ENCODE measurements around the gene RNF145. TPM values are rescaled to one million over a fixed set of nuclear protein-coding genes. Genes with fewer than 3 reads are reported as not detected.

The RNF145 gene
- total and polyA plus RNA-seq, 10 of the 15 experiments (the other 5 are each of a cell fraction or from before 2014, with no cell fraction given), result 9.7 to 58.1 (median 38.2) TPM

GRCh38 chr5:159133041-159133741 lies 76.2 kb downstream of the RNF145 start:
- intact Hi-C loops (cut with micrococcal nuclease; ENCODE audit: unreplicated experiment), result loop anchor here (1.0 to 10.0 kb wide), 5 partner anchors 438 to 1371 kb away; no protein-coding TSS in a partner anchor
- RAD21 ChIA-PET (ENCODE audit: unreplicated experiment), result interaction anchor here (0.7 to 4.1 kb wide), 14 partner anchors 25 to 1371 kb away, joined by 3 to 30 read pairs (median 4); no protein-coding TSS in a partner anchor
- 0 out of 4 replicates have a peak, but pooled peaks cover 0 to 4% of the 10 kb centered on the region in 2 experiments for H3K27me3 ChIP-seq (replicated peaks in 1 of 2; ENCODE audit: control insufficient read depth in 2 of 2, insufficient read depth in 2 of 2, low read length in 1 of 2)
- H3K27ac ChIP-seq (ENCODE audit: control insufficient read depth, insufficient read depth), result no peak overlapping the region
- TF ChIP-seq MXI1 (IDR thresholded peaks at IDR 0.05; ENCODE audit: low read depth, low read length) (peak; percentile 23; the same call in 1 of the 2 replicates), NFIC (IDR thresholded peaks at IDR 0.05; ENCODE audit: low read depth, low read length) (no peak), MEF2B (IDR thresholded peaks at IDR 0.05; ENCODE audit: partially characterized antibody, poor library complexity, severe bottlenecking) (peak; percentile 25), JUNB (IDR thresholded peaks at IDR 0.05) (peak; percentile 86), ESRRA (IDR thresholded peaks at IDR 0.05; ENCODE audit: low read length) (no peak), SMC3 (IDR thresholded peaks at IDR 0.05; ENCODE audit: borderline replicate concordance, low read length) (peak; percentile 81), PBX3 (IDR thresholded peaks at IDR 0.05; ENCODE audit: insufficient replicate concordance, low read depth, low read length) (no peak), IRF4 (IDR thresholded peaks at IDR 0.05; ENCODE audit: low read depth, low read length) (peak; percentile 94), JUND (IDR thresholded peaks at IDR 0.05; ENCODE audit: low read depth, low read length) (peak; percentile 79), EZH2 (IDR thresholded peaks at IDR 0.05; ENCODE audit: borderline replicate concordance, control insufficient read depth, low read depth, low read length) (no peak), NR2C1 (IDR thresholded peaks at IDR 0.05) (no peak), RAD21 (IDR thresholded peaks at IDR 0.05; ENCODE audit: insufficient read depth, low read depth, low read length) (peak; percentile 88), MEF2A (IDR thresholded peaks at IDR 0.05; ENCODE audit: insufficient read depth, low read depth, low read length) (no peak), BHLHE40 (IDR thresholded peaks at IDR 0.05; ENCODE audit: borderline replicate concordance in 1 of 2, low read depth in 2 of 2, low read length in 1 of 2) (0 out of 4 replicates have a peak, but pooled peaks of 1 of the 2 experiments have one; percentile 14)
- TF ChIP-seq, protein P1, sequence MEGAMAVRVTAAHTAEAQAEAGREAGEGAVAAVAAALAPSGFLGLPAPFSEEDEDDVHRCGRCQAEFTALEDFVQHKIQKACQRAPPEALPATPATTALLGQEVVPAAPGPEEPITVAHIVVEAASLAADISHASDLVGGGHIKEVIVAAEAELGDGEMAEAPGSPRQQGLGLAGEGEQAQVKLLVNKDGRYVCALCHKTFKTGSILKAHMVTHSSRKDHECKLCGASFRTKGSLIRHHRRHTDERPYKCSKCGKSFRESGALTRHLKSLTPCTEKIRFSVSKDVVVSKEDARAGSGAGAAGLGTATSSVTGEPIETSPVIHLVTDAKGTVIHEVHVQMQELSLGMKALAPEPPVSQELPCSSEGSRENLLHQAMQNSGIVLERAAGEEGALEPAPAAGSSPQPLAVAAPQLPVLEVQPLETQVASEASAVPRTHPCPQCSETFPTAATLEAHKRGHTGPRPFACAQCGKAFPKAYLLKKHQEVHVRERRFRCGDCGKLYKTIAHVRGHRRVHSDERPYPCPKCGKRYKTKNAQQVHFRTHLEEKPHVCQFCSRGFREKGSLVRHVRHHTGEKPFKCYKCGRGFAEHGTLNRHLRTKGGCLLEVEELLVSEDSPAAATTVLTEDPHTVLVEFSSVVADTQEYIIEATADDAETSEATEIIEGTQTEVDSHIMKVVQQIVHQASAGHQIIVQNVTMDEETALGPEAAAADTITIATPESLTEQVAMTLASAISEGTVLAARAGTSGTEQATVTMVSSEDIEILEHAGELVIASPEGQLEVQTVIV (IDR thresholded peaks at IDR 0.05; ENCODE audit: borderline replicate concordance, partially characterized antibody), result no peak
- TF ChIP-seq, protein P2, sequence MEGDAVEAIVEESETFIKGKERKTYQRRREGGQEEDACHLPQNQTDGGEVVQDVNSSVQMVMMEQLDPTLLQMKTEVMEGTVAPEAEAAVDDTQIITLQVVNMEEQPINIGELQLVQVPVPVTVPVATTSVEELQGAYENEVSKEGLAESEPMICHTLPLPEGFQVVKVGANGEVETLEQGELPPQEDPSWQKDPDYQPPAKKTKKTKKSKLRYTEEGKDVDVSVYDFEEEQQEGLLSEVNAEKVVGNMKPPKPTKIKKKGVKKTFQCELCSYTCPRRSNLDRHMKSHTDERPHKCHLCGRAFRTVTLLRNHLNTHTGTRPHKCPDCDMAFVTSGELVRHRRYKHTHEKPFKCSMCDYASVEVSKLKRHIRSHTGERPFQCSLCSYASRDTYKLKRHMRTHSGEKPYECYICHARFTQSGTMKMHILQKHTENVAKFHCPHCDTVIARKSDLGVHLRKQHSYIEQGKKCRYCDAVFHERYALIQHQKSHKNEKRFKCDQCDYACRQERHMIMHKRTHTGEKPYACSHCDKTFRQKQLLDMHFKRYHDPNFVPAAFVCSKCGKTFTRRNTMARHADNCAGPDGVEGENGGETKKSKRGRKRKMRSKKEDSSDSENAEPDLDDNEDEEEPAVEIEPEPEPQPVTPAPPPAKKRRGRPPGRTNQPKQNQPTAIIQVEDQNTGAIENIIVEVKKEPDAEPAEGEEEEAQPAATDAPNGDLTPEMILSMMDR (IDR thresholded peaks at IDR 0.05 in 2 of 3, conservative IDR thresholded peaks at IDR 0.05 in 1 of 3; ENCODE audit: control insufficient read depth in 2 of 3, extremely low read depth in 1 of 3, insufficient read depth in 1 of 3, low read depth in 3 of 3, low read length in 3 of 3), result peak; percentile 64 to 83 (median 73)
- no peak overlapping the region for H3K4me2 ChIP-seq (ENCODE audit: control insufficient read depth, insufficient read depth)
- no peak overlapping the region for H3K9ac ChIP-seq (ENCODE audit: control insufficient read depth, insufficient read depth, low read length)
- no peaks in the 10 kb centered on the region for H3K4me1 ChIP-seq (ENCODE audit: control insufficient read depth, insufficient read depth, low read length)
- H2AFZ ChIP-seq (ENCODE audit: control insufficient read depth, low read depth, low read length), result no peak overlapping the region
- POLR2A ChIA-PET, result no interaction called here
- H4K20me1 ChIP-seq (ENCODE audit: control insufficient read depth, insufficient read depth), result no peaks in the 10 kb centered on the region
- SMC1A ChIA-PET (ENCODE audit: uncharacterized antibody, unreplicated experiment), result interaction anchor here (0.6 to 4.2 kb wide), 31 partner anchors 9 to 1390 kb away, joined by 3 to 48 read pairs (median 4); no protein-coding TSS in a partner anchor
- no peaks in the 10 kb centered on the region for H3K79me2 ChIP-seq (ENCODE audit: control insufficient read depth, insufficient read depth, low read length)
- peak; percentile 89 for ATAC-seq
- FAIRE-seq, result peak; percentile 70
- WGBS (ENCODE audit: insufficient coverage, insufficient replicate concordance, low lambda C conversion rate, missing lambda C conversion rate), result 14% methylated on average over 11 of the region's 11 CpGs
- no peak overlapping the region for H3K4me3 ChIP-seq
- in situ Hi-C loops (cut with MboI), result loop anchor here (10.0 kb wide), 3 partner anchors 968 to 1368 kb away; no protein-coding TSS in a partner anchor
- no peaks in the 10 kb centered on the region for H3K9me3 ChIP-seq (replicated peaks; ENCODE audit: control insufficient read depth, insufficient read depth, low read length)
- CTCF ChIA-PET, result interaction anchor here (0.7 to 4.3 kb wide), 46 partner anchors 11 to 1374 kb away, joined by 3 to 52 read pairs (median 4); no protein-coding TSS in a partner anchor
- DNase-seq (ENCODE audit: low read depth, low spot score), result peak; percentile 28
- no peaks in the 10 kb centered on the region for H3K36me3 ChIP-seq (ENCODE audit: control insufficient read depth in 2 of 2, insufficient read depth in 2 of 2, low read length in 1 of 2)
- BruUV-seq (replicated peaks), result no TSS peak
